ENCODE measurements around the gene ETV6. TPM values are rescaled to one million over a fixed set of nuclear protein-coding genes. Genes with fewer than 3 reads are reported as not detected.
A peak's percentile ranks its signal among the peaks of the same experiment; 100 is the strongest.

ETV6 gene
- total and polyA plus RNA-seq, 9 donors = 7.0 to 11.1 (median 9.1) TPM

- Histone ChIP-seq H3K27ac (ENCODE audit: low read length) (peak overlapping the region; percentile 80), H3K27me3 (ENCODE audit: control insufficient read depth, insufficient read depth, low read length) (no peaks in the 10 kb centered on the region), H3K9me3 (replicated peaks; ENCODE audit: control insufficient read depth, low read depth, low read length) (no peaks in the 10 kb centered on the region), H3K4me1 (ENCODE audit: control insufficient read depth, insufficient read depth, low read length) (peaks cover 13% of the 10 kb centered on the region), H3K4me3 (ENCODE audit: low read length) (no peak overlapping the region), H3K36me3 (ENCODE audit: control insufficient read depth, insufficient read depth, low read length) (peaks cover 3% of the 10 kb centered on the region)
- WGBS (ENCODE audit: insufficient coverage) = 50% methylated on average over 1 of the region's 12 CpGs
- peak; percentile 93 for DNase-seq
Measured at GRCh38 chr12:11778713-11779685, 129.5 kb downstream of the ETV6 start.

GRCh38 chr12:11780521-11781101, 131.1 kb downstream of the ETV6 start:
- Histone ChIP-seq H3K27ac (ENCODE audit: low read length) (no peak overlapping the region), H3K9me3 (replicated peaks; ENCODE audit: control insufficient read depth, low read depth, low read length) (no peaks in the 10 kb centered on the region), H3K36me3 (ENCODE audit: control insufficient read depth, insufficient read depth, low read length) (peaks cover 3% of the 10 kb centered on the region), H3K4me3 (ENCODE audit: low read length) (no peak overlapping the region), H3K27me3 (ENCODE audit: control insufficient read depth, insufficient read depth, low read length) (no peaks in the 10 kb centered on the region), H3K4me1 (ENCODE audit: control insufficient read depth, insufficient read depth, low read length) (peaks cover 17% of the 10 kb centered on the region)
- WGBS (ENCODE audit: insufficient coverage) = 95% methylated on average over 3 of the region's 6 CpGs
- DNase-seq = no peak

- 82% methylated on average over 3 of the region's 3 CpGs for WGBS (ENCODE audit: insufficient coverage)
- Histone ChIP-seq H3K4me1 (ENCODE audit: control insufficient read depth, insufficient read depth, low read length) (peaks cover 18% of the 10 kb centered on the region), H3K27ac (ENCODE audit: low read length) (no peak overlapping the region), H3K4me3 (ENCODE audit: low read length) (no peak overlapping the region), H3K36me3 (ENCODE audit: control insufficient read depth, insufficient read depth, low read length) (peaks cover 3% of the 10 kb centered on the region), H3K27me3 (ENCODE audit: control insufficient read depth, insufficient read depth, low read length) (no peaks in the 10 kb centered on the region), H3K9me3 (replicated peaks; ENCODE audit: control insufficient read depth, low read depth, low read length) (no peaks in the 10 kb centered on the region)
- no peak for DNase-seq
Measured at GRCh38 chr12:11782914-11783420, 133.5 kb downstream of the ETV6 start.

- peak; percentile 78 for DNase-seq
- Histone ChIP-seq H3K36me3 (ENCODE audit: control insufficient read depth, insufficient read depth, low read length) (no peaks in the 10 kb centered on the region), H3K27ac (ENCODE audit: low read length) (no peak overlapping the region), H3K4me3 (ENCODE audit: low read length) (no peak overlapping the region), H3K9me3 (replicated peaks; ENCODE audit: control insufficient read depth, low read depth, low read length) (no peaks in the 10 kb centered on the region), H3K27me3 (ENCODE audit: control insufficient read depth, insufficient read depth, low read length) (no peaks in the 10 kb centered on the region), H3K4me1 (ENCODE audit: control insufficient read depth, insufficient read depth, low read length) (peaks cover 7% of the 10 kb centered on the region)
- WGBS (ENCODE audit: insufficient coverage) = 59% methylated on average over 2 of the region's 5 CpGs
Measured at GRCh38 chr12:11785712-11786111, 136.2 kb downstream of the ETV6 start.

- H3K36me3 ChIP-seq (ENCODE audit: control insufficient read depth, insufficient read depth, low read length) = no peaks in the 10 kb centered on the region
- WGBS (ENCODE audit: insufficient coverage) = no CpG with 5 or more reads among the region's 5 CpGs
- no peaks in the 10 kb centered on the region for H3K27me3 ChIP-seq (ENCODE audit: control insufficient read depth, insufficient read depth, low read length)
- DNase-seq = no peak
- H3K4me1 ChIP-seq (ENCODE audit: control insufficient read depth, insufficient read depth, low read length) = peaks cover 6% of the 10 kb centered on the region
- peak overlapping the region; percentile 29 for H3K27ac ChIP-seq (ENCODE audit: low read length)
- no peaks in the 10 kb centered on the region for H3K9me3 ChIP-seq (replicated peaks; ENCODE audit: control insufficient read depth, low read depth, low read length)
- H3K4me3 ChIP-seq (ENCODE audit: low read length) = no peak overlapping the region
Measured at GRCh38 chr12:11786638-11787365, 137.3 kb downstream of the ETV6 start.

- H3K27me3 ChIP-seq (ENCODE audit: control insufficient read depth, insufficient read depth, low read length) = no peaks in the 10 kb centered on the region
- no peak overlapping the region for H3K27ac ChIP-seq (ENCODE audit: low read length)
- WGBS (ENCODE audit: insufficient coverage) = no CpG with 5 or more reads among the region's 1 CpG
- no peaks in the 10 kb centered on the region for H3K36me3 ChIP-seq (ENCODE audit: control insufficient read depth, insufficient read depth, low read length)
- H3K4me3 ChIP-seq (ENCODE audit: low read length) = no peak overlapping the region
- no peak for DNase-seq
- H3K9me3 ChIP-seq (replicated peaks; ENCODE audit: control insufficient read depth, low read depth, low read length) = no peaks in the 10 kb centered on the region
- peaks cover 6% of the 10 kb centered on the region for H3K4me1 ChIP-seq (ENCODE audit: control insufficient read depth, insufficient read depth, low read length)
Measured at GRCh38 chr12:11787437-11787836, 138.0 kb downstream of the ETV6 start.

- Histone ChIP-seq H3K27me3 (ENCODE audit: control insufficient read depth, insufficient read depth, low read length) (no peaks in the 10 kb centered on the region), H3K36me3 (ENCODE audit: control insufficient read depth, insufficient read depth, low read length) (no peaks in the 10 kb centered on the region), H3K9me3 (replicated peaks; ENCODE audit: control insufficient read depth, low read depth, low read length) (no peaks in the 10 kb centered on the region), H3K27ac (ENCODE audit: low read length) (no peak overlapping the region), H3K4me3 (ENCODE audit: low read length) (no peak overlapping the region), H3K4me1 (ENCODE audit: control insufficient read depth, insufficient read depth, low read length) (peaks cover 8% of the 10 kb centered on the region)
- no peak for DNase-seq
- WGBS (ENCODE audit: insufficient coverage) = no CpG with 5 or more reads among the region's 6 CpGs
Measured at GRCh38 chr12:11787933-11788849, 138.7 kb downstream of the ETV6 start.

- peak; percentile 74 for DNase-seq
- peaks cover 31% of the 10 kb centered on the region for H3K4me1 ChIP-seq (ENCODE audit: control insufficient read depth, insufficient read depth, low read length)
Measured at GRCh38 chr12:11793921-11794710, 144.6 kb downstream of the ETV6 start.

GRCh38 chr12:11794751-11795150, 145.3 kb downstream of the ETV6 start:
- H3K4me1 ChIP-seq (ENCODE audit: control insufficient read depth, insufficient read depth, low read length) = peaks cover 33% of the 10 kb centered on the region

More at GRCh38 chr12:11793921-11794710, 144.6 kb downstream of the ETV6 start:
- 74% methylated on average over 5 of the region's 14 CpGs for WGBS (ENCODE audit: insufficient coverage)
- Histone ChIP-seq H3K9me3 (replicated peaks; ENCODE audit: control insufficient read depth, low read depth, low read length) (no peaks in the 10 kb centered on the region), H3K36me3 (ENCODE audit: control insufficient read depth, insufficient read depth, low read length) (no peaks in the 10 kb centered on the region), H3K27me3 (ENCODE audit: control insufficient read depth, insufficient read depth, low read length) (no peaks in the 10 kb centered on the region), H3K27ac (ENCODE audit: low read length) (peak overlapping the region; percentile 92), H3K4me3 (ENCODE audit: low read length) (no peak overlapping the region)

More at GRCh38 chr12:11794751-11795150, 145.3 kb downstream of the ETV6 start:
- no peak for DNase-seq
- H3K4me3 ChIP-seq (ENCODE audit: low read length) = no peak overlapping the region
- H3K27ac ChIP-seq (ENCODE audit: low read length) = peak overlapping the region; percentile 92
- no peaks in the 10 kb centered on the region for H3K36me3 ChIP-seq (ENCODE audit: control insufficient read depth, insufficient read depth, low read length)
- 100% methylated on average over 1 of the region's 4 CpGs for WGBS (ENCODE audit: insufficient coverage)
- no peaks in the 10 kb centered on the region for H3K9me3 ChIP-seq (replicated peaks; ENCODE audit: control insufficient read depth, low read depth, low read length)
- H3K27me3 ChIP-seq (ENCODE audit: control insufficient read depth, insufficient read depth, low read length) = no peaks in the 10 kb centered on the region

All from muscle of leg (tissue), 11 donors.